T-helper 9 cell (primary cell): ENCODE measurements around the gene DNAJC21.
A peak's percentile ranks its signal among the peaks of the same experiment; 100 is the strongest.
"Not testable (repeated sequence)": the region's sequence is repeated elsewhere in the genome, so short reads cannot be mapped to it uniquely, and the experiment has no call there.

Experiments
- DNase-seq: peaks from one replicate; pipeline ENCODE4 v3.0.0-alpha.2; 2020
- total RNA-seq, 2 donors: gene quantifications; one replicate each; lab custom pipeline; 2026; lab: John Stamatoyannopoulos, UW

Gene DNAJC21
- 84.7 to 105 reads per million in 2 donors for total RNA-seq

- DNase-seq: peak; percentile 96
Measured at GRCh38 chr5:34929134-34929719, at the start of gene DNAJC21. TSS of gene DNAJC21 (plus strand) at chr5:34929559. CDS start at chr5:34929820, 261 bp downstream.

- DNase-seq: no peak
Measured at GRCh38 chr5:34881246-34881645, 48.1 kb upstream of the DNAJC21 start.

- DNase-seq: no peak
Measured at GRCh38 chr5:34886392-34887119, 42.8 kb upstream of the DNAJC21 start.

- DNase-seq: no peak
Measured at GRCh38 chr5:34889394-34889793, 40.0 kb upstream of the DNAJC21 start.

GRCh38 chr5:34891981-34892380 is 37.4 kb upstream of the DNAJC21 start:
- DNase-seq: no peak

- DNase-seq: no peak
Measured at GRCh38 chr5:34892414-34892813, 36.9 kb upstream of the DNAJC21 start.

- no peak for DNase-seq
Measured at GRCh38 chr5:34894716-34895115, 34.6 kb upstream of the DNAJC21 start.

- DNase-seq: no peak
Measured at GRCh38 chr5:34895641-34896419, 33.5 kb upstream of the DNAJC21 start.

GRCh38 chr5:34897646-34898045 is 31.7 kb upstream of the DNAJC21 start:
- no peak for DNase-seq

- peak; percentile 46 for DNase-seq
Measured at GRCh38 chr5:34898258-34898895, 31.0 kb upstream of the DNAJC21 start.

- no peak for DNase-seq
Measured at GRCh38 chr5:34899066-34899465, 30.3 kb upstream of the DNAJC21 start.

GRCh38 chr5:34900652-34901051 is 28.7 kb upstream of the DNAJC21 start:
- no peak for DNase-seq

GRCh38 chr5:34903260-34903659 is 26.1 kb upstream of the DNAJC21 start:
- DNase-seq: no peak

- DNase-seq: no peak
Measured at GRCh38 chr5:34905564-34905963, 23.8 kb upstream of the DNAJC21 start.

- DNase-seq: no peak
Measured at GRCh38 chr5:34913072-34913471, 16.3 kb upstream of the DNAJC21 start.

- no peak for DNase-seq
Measured at GRCh38 chr5:34914671-34915138, 14.7 kb upstream of the DNAJC21 start.

GRCh38 chr5:34915139-34915855 is 14.1 kb upstream of the DNAJC21 start, which contains the start of the genes BRIX1 and RAD1:
TSS of gene BRIX1 (plus strand) at chr5:34915711. CDS start at chr5:34915739, 28 bp downstream.
TSS of gene RAD1 (minus strand) at chr5:34915504. CDS start at chr5:34914892, 612 bp downstream.
- peak; percentile 87 for DNase-seq

GRCh38 chr5:34915856-34916192 is 13.5 kb upstream of the DNAJC21 start:
- no peak for DNase-seq

- DNase-seq: no peak
Measured at GRCh38 chr5:34916518-34916917, 12.8 kb upstream of the DNAJC21 start.

GRCh38 chr5:34918025-34918424 is 11.3 kb upstream of the DNAJC21 start:
- no peak for DNase-seq

GRCh38 chr5:34919077-34919476 is 10.3 kb upstream of the DNAJC21 start:
- no peak for DNase-seq

- DNase-seq: not testable (repeated sequence)
Measured at GRCh38 chr5:34923256-34923655, 6.1 kb upstream of the DNAJC21 start.
